Thymus (tissue), 11 donors: Measurements from ENCODE around the gene SLCO3A1. TPM values are rescaled to one million over a fixed set of nuclear protein-coding genes. Genes with fewer than 3 reads are reported as not detected.
A peak's percentile ranks its signal among the peaks of the same experiment; 100 is the strongest.

Experiments used
- DNase-seq, 9 donors: peaks; one replicate each; pipeline ENCODE4 v3.0.0-alpha.2; 2013; ENCODE audit warnings: low spot score in 9 of 9, low read depth in 6 of 9, missing footprints in 1 of 9
- H3K27ac ChIP-seq, 2 donors: one replicate each; pipeline ENCODE4 v1.5.1; 2013; ENCODE audit warnings: control low read depth in 1 of 2, low read depth in 1 of 2, low read length in 1 of 2, mild to moderate bottlenecking in 1 of 2, moderate library complexity in 1 of 2
- H3K27me3 ChIP-seq, 2 donors: one replicate each; pipeline ENCODE4 v1.5.1; 2013; ENCODE audit warnings: low read length in 1 of 2; ENCODE audit not compliant: control insufficient read depth in 2 of 2, insufficient read depth in 1 of 2
- H3K36me3 ChIP-seq, 2 donors: one replicate each; pipeline ENCODE4 v1.5.1; 2013; ENCODE audit warnings: low read length in 1 of 2, mild to moderate bottlenecking in 1 of 2, moderate library complexity in 1 of 2; ENCODE audit not compliant: control insufficient read depth in 2 of 2, insufficient read depth in 2 of 2
- H3K4me1 ChIP-seq, 2 donors: one replicate each; pipeline ENCODE4 v1.5.1; 2013; ENCODE audit warnings: low read length in 2 of 2; ENCODE audit not compliant: control insufficient read depth in 2 of 2, insufficient read depth in 2 of 2
- H3K4me3 ChIP-seq, 2 donors: one replicate each; pipeline ENCODE4 v1.5.1; 2013; ENCODE audit warnings: low read length in 2 of 2, control low read depth in 1 of 2, mild to moderate bottlenecking in 1 of 2
- H3K9me3 ChIP-seq, 2 donors: one replicate each; pipeline ENCODE4 v1.5.1; 2013; ENCODE audit warnings: low read length in 1 of 2, mild to moderate bottlenecking in 1 of 2; ENCODE audit not compliant: control insufficient read depth in 2 of 2, insufficient read depth in 1 of 2
- WGBS: extraction: QIAGEN DNeasy Blood & Tissue Kit; methylation state at CpG from one replicate; pipeline ENCODE4 v1.1.7; 2013; 5-methylcytosine and 5-hydroxymethylcytosine counted together
- polyA plus RNA-seq: library from polyadenylated mRNA; stranded (reverse); fragments of 200-250 nt; gene quantifications from one replicate; pipeline ENCODE4 v1.2.3, GENCODE V29; 2013
- total RNA-seq: library from RNA; stranded (reverse); fragments of 120-200 nt; gene quantifications from one replicate; pipeline ENCODE4 v1.2.4, GENCODE V29; 2013
- donor health status: healthy.

Gene SLCO3A1
- total and polyA plus RNA-seq, 2 donors = 1.6 to 7.9 TPM

DNA sequence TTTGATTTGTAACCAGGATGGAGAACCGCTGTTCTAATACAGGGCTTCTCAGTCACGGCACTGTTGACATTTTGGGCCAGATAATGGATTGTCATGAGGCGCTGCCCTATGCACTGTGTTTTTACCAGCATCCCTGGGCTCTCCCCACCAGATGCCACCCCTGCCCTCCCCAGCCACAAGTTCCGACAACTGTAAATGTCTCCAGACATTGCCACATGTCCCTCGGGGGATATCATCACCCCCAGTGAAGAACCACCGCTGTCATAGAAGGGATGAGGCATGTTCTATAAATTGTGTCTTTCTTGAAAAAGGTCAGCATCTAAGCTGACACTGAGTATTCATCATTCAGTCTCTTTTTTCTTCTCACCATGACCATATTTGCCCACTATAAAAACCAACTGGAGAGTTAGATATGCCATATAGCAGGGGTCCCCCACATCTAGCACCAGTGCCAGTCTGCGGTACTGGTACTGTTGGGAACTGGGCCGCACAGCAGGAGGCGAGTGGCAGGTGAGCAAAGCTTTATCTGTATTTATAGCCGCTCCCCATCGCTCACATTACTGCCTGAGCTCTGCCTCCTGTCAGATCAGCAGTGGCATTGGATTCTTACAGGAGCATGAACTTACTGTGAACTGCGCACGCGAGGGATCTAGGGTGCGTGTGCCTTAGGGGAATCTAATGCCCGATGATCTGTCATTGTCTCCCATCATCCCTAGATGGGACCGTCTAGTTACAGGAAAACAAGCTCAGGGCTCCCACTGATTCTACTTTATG is 279.7 kb downstream of the SLCO3A1 start:
- no peak overlapping the region for H3K27ac ChIP-seq
- no peak for DNase-seq
- peaks cover 0 to 1% of the 10 kb centered on the region in 2 donors for H3K36me3 ChIP-seq
- H3K27me3 ChIP-seq = no peaks in the 10 kb centered on the region
- H3K4me3 ChIP-seq = no peak overlapping the region
- H3K9me3 ChIP-seq = no peaks in the 10 kb centered on the region
- 98% methylated on average over 17 of the region's 17 CpGs for WGBS
- H3K4me1 ChIP-seq = peaks cover 3 to 19% of the 10 kb centered on the region in 2 donors

DNA sequence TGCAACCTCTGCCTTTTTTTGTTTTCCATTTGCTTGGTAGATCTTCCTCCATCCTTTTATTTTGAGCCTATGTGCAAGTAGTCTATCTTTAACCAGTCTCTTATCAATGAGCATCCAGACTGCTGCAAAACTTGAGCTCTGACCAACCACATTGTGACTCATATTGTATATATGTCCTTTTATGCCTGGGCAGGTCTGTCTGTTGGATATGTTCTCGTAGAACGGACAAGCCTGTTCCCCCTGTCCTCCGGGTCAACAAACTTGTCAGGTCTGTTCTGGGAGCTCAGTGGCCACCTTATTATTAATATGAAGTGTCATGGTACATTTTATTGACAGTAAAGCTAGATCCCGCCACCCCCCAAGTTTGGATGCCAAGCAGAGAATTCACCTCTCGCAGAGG is 287.3 kb downstream of the SLCO3A1 start:
- no peak for DNase-seq
- Histone ChIP-seq H3K27me3 (no peaks in the 10 kb centered on the region), H3K36me3 (no peaks in the 10 kb centered on the region), H3K4me1 (peaks cover 0 to 1% of the 10 kb centered on the region in 2 donors), H3K27ac (no peak overlapping the region), H3K4me3 (no peak overlapping the region), H3K9me3 (peaks cover 0 to 6% of the 10 kb centered on the region in 2 donors)
- 97% methylated on average over 5 of the region's 5 CpGs for WGBS

DNA sequence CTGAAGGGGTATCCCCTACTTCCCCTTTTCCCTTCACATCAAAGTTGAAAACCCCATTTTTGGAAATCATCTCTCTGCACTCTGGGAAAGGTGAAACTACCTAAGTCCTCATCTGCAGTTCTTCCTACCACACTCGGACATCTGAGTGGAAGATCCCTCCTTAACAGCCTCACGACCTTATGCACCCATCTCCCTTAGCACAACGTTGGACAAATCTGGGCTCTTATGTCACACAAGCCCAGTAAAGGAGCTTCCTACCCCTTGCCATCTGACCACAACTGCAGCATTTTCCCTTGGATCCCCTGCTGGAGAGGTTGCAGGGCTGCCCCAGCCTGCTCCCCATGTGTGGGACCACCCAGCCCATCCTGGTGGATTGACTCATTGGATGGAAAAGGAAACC is 288.1 kb downstream of the SLCO3A1 start:
- Histone ChIP-seq H3K27ac (no peak overlapping the region), H3K27me3 (no peaks in the 10 kb centered on the region), H3K4me1 (peaks cover 0 to under 1% of the 10 kb centered on the region in 2 donors), H3K9me3 (peaks cover 0 to 6% of the 10 kb centered on the region in 2 donors), H3K36me3 (no peaks in the 10 kb centered on the region), H3K4me3 (no peak overlapping the region)
- DNase-seq = no peak
- WGBS = 95% methylated on average over 3 of the region's 3 CpGs

DNA sequence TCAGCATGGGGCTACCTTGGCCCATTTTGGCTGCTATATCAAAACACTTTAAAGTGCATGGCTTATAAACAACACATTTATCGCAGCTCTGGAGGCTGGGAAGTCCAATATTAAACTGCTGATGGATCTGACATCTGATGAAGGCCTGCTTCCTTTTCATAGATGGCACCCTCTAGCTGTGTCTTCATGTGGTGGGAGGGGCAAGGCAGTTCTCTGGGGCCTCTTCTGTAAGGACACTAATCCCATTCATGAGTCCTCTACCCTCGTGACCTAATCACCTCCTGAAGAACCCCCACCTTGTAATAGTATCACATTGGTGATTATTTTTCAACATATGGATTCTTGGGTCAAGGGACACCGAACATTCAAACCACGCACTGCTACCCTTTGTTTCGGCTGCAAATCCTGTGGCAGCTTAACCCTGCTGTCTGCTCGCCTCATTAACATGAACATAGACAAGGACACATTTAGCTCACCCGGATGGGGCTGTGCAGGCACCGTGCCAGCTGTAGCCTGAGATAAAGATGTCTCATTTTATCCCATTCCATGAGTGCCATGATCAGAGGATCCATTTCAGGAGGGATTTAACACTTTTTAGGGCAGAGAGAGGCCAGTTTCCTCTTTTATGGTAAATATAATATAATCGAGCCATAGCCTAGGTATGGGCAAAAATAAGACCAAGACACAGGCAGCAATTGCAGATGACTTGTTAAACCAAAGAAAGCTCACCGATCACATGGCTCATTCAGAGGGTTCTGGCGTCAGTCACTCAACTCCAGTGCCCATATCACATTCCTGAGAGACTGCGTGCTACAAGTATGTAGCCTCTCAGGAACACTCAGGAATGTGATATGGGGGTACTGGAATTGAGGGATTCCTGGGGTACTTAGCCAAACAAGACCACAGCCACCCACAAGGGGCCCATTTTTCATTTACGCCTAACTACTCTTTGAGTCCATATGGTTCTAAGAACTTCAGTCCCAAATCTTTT is 289.0 kb downstream of the SLCO3A1 start:
- no peak overlapping the region for H3K4me3 ChIP-seq
- peaks cover 0 to 9% of the 10 kb centered on the region in 2 donors for H3K4me1 ChIP-seq
- H3K27ac ChIP-seq = no peak overlapping the region
- 90% methylated on average over 13 of the region's 13 CpGs for WGBS
- no peaks in the 10 kb centered on the region for H3K36me3 ChIP-seq
- no peaks in the 10 kb centered on the region for H3K27me3 ChIP-seq
- H3K9me3 ChIP-seq = peaks cover 0 to 6% of the 10 kb centered on the region in 2 donors
- no peak for DNase-seq

DNA sequence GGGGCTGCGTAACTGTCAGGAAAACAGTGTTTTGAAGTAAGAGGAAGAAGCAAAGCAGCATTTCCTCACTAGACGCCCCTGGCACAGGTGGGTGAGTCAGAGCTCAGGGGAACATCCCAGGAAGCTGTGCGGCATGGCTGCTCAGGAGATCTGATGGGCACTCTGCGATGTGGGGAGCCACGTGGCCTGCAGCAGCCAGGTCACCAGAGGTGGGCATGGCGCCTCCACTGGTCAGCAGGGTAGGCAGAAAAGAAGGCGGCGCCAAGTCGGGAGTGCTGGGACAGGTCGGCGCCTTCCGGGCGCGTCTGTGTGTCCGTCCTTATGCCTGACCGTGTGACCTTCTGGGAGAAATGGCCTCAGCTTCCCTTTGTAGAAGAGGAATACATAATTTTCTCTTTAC is 290.3 kb downstream of the SLCO3A1 start:
- 95% methylated on average over 16 of the region's 16 CpGs for WGBS
- no peak for DNase-seq
- peaks cover 0 to 6% of the 10 kb centered on the region in 2 donors for H3K9me3 ChIP-seq

DNA sequence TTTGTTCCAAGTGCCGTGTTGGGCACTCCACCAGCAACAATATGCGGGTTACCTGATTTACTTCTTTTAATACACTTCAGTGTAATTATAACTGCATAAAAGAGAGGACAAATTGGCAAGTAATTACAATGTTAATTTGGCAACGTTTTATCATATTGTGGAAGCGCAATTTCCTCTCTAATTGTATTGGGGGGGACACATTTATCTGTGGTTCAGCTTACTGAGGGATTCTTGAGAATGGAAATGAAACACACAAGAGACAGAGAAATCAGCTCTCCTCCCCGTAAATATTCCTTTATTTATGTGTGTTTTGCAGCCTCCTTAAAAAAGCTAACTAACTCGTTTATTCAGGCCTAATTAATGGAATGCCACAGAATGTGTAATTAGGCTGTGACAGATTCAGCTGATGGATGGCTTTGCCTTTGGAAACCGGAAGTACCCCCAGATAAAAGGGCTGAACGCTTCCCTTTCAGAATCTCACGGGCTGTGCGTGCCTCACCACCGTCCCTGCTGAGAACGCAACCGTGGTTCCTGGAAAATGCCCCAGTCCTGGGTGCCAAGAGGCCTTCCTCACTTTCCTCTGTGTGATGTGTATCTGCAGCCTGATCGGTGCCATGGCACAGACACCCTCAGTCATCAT is 293.1 kb downstream of the SLCO3A1 start:
- Histone ChIP-seq H3K4me3 (no peak overlapping the region), H3K27ac (no peak overlapping the region), H3K27me3 (no peaks in the 10 kb centered on the region), H3K4me1 (peaks cover 0 to 10% of the 10 kb centered on the region in 2 donors), H3K36me3 (no peaks in the 10 kb centered on the region), H3K9me3 (peaks cover 0 to 6% of the 10 kb centered on the region in 2 donors)
- DNase-seq = peak in 1 of 9 donors; percentile 29
- 85% methylated on average over 14 of the region's 14 CpGs for WGBS

More for the DNA sequence above, 290.3 kb downstream of the SLCO3A1 start:
- peaks cover 0 to 10% of the 10 kb centered on the region in 2 donors for H3K4me1 ChIP-seq
- no peak overlapping the region for H3K27ac ChIP-seq
- H3K27me3 ChIP-seq = no peaks in the 10 kb centered on the region
- H3K36me3 ChIP-seq = no peaks in the 10 kb centered on the region
- H3K4me3 ChIP-seq = no peak overlapping the region

DNA sequence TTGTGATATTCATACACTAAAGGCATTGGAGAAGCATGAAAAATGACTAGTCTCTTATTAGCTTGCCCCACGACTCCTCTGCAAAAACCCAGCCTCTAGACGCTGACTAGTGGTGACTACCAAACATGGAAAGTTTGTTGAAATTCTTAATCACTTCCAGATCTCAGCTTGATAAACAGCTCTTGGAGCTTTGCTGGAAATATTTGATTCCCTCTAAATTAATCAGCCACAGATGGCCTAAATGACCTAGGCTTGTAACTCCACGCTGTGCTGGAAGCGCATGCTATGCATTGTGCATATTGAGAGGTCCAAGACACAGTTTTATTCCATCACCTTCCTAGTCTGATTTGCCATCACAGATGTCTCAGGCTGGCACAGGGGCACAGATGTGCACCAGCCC is 295.5 kb downstream of the SLCO3A1 start:
- no peaks in the 10 kb centered on the region for H3K36me3 ChIP-seq
- no peaks in the 10 kb centered on the region for H3K27me3 ChIP-seq
- H3K4me1 ChIP-seq = peaks cover 0 to 10% of the 10 kb centered on the region in 2 donors
- H3K9me3 ChIP-seq = peaks cover 0 to 2% of the 10 kb centered on the region in 2 donors
- H3K4me3 ChIP-seq = no peak overlapping the region
- WGBS = 96% methylated on average over 4 of the region's 4 CpGs
- no peak overlapping the region for H3K27ac ChIP-seq
- no peak for DNase-seq

DNA sequence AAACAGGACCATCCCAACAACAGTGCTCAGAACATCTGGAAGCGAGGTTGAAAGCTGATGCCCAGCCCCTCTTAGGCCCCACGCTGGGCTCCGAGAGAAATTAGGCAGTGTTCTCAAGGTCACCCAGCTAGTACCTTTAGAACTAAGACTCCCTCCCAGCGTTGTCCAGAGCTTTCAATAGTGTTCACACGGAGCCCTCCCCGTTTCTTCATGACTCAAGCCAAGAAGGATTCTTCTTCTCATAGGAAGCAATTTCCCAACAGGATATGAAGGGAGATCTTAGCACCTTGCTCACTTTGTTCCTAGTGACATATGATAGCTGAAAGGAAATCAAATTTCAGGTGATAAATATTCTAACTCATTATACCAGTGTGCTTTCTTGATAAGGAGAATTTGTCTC is 296.0 kb downstream of the SLCO3A1 start:
- 95% methylated on average over 6 of the region's 6 CpGs for WGBS
- no peak overlapping the region for H3K4me3 ChIP-seq

More for the DNA sequence above, 296.0 kb downstream of the SLCO3A1 start:
- no peaks in the 10 kb centered on the region for H3K36me3 ChIP-seq
- peaks cover 0 to 2% of the 10 kb centered on the region in 2 donors for H3K9me3 ChIP-seq
- no peaks in the 10 kb centered on the region for H3K27me3 ChIP-seq
- no peak overlapping the region for H3K27ac ChIP-seq
- no peak for DNase-seq
- H3K4me1 ChIP-seq = peaks cover 0 to 10% of the 10 kb centered on the region in 2 donors
